ENCODE results near the gene AUTS2.

The AUTS2 gene

DNA sequence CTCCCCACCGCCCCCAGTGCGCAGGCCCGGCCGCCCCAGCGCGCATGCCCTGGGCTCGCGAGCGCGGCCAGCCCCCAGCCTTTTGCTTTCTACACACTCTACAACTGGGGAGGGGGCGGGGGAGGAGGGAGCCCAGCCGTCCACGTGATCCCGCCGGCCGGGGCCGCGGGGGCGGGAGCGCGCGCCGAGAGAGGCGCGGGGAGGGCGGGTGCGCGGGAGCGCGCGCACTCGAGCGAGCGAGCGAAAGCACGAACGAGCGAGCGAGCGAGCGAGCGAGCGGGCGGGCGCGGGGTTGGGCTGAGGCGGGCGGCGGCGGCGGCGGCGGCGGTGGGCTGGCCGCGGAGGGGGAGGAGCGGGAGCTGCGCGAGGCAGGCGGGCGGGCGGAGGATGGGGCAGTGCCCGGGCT is at the start of gene AUTS2:
Gene AUTS2 (plus strand): TSS at position 395 of the 406 bp plus-strand sequence. CDS start 1,179 bp downstream, outside the sequence.
- DNase-seq = peak; percentile 74

DNA sequence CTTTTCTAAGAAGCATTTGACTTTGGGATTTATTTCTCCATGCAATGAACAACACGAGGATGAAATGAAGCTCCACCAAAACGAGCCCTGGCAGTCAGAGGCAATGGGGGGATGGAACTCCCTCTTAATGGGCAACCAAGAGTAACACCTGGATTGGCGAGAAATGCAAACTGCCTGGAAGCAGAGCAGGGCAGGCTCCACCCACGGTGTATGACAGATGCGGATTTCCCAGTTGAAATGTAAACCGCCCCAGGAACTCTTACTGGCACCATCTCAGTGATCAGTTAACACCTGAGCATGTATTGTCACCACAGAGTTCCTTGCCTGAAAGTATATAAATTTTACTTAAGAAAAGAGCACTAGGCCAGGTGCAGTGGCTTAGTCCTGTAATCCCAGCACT is 47.3 kb upstream of the AUTS2 start:
- no peak for DNase-seq

DNA sequence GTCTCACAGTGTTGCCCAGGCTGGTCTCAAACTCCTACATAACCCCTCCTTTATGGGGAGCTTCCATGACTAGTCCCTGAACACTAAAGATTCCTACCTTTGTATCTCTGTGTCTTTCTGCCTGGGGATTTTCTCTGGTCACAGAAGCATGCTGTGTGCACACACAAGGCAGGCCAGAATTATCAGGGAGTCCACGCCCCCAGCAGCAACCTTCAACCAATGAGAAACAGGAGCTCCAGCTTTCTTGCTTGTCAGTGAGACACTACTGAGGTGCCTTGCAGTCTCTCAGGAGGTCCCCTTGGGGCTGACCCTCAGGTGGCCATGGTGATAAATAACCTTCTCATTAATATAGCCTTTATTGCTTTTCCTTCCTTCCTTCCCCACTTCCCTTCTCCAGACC is 45.1 kb upstream of the AUTS2 start:
- no peak for DNase-seq

DNA sequence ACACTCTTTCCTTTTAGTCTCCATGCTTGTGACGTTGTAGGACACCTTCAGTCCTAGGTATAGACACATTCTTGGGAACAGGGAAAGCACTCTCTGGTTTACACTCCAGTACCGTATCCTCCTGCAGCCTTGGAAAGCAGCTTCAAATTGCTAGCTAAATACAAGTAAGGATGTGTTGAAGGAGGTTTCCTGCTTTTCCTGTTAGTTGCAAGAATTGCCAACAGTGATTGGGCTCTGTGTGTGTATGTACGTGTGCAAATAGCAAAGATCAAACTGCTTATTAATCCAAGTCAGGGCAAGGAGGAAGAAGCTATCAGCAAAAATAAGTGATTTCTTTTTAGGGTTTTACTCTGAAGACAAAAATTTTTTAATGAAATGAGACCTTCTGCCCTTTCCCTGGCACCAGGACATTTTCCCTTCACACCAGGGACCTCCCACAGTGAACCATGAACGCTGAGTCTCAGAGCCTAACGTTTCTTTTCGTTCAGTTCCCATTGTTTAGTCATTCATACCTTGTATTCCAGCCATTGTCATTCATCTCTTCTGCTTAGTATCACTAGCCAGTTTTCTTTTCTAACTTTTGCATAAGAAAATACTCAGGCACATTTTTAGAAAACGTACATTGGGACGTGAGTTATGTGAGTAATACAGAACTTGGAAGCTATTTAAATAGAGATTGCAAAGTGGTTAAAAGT is 36.9 kb upstream of the AUTS2 start:
- no peak for DNase-seq

GRCh38 chr7:69564454-69565417 is 33.5 kb upstream of the AUTS2 start:
- no peak for DNase-seq

DNA sequence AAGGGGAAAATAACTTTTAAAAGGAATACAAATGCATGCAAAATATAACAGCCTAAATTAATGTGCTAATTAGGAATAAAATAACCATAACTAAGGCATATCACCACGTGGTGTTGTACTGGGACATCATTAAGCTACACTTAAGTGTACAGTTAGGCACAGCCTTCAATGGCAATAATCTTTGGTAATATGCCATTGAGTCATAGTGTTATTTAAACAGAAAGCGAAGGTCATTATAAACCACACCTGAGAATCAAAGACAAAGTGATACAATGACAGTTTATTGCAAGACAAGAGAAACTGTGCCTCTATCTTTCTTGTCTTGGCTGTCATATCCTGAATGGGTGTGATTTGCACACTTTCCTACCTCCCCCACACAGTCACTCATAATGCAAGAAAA is 30.5 kb upstream of the AUTS2 start:
- DNase-seq = no peak

DNA sequence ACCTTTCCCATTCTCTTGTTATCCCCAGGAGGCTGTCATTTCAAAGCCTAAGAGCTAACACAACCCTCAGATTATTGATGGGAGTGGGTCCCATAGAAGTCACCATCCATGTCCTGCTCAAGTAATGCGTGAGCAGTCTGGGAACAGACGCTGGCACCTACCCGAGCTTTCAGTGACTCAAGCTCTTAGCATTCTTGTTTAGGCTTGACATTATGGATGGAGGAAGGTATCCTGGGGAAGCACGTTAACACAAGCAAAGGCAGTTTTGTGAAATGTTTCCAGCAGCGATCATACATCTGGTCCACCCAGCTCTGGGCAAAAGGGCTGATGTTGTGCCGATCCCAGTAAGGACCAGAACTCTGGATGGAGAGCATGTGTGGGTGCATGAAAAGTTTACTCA is 30.0 kb upstream of the AUTS2 start:
- no peak for DNase-seq

- DNase-seq = no peak
Observed at GRCh38 chr7:69575651-69576050, 22.6 kb upstream of the AUTS2 start.

GRCh38 chr7:69577221-69577620 is 21.1 kb upstream of the AUTS2 start:
- no peak for DNase-seq

DNA sequence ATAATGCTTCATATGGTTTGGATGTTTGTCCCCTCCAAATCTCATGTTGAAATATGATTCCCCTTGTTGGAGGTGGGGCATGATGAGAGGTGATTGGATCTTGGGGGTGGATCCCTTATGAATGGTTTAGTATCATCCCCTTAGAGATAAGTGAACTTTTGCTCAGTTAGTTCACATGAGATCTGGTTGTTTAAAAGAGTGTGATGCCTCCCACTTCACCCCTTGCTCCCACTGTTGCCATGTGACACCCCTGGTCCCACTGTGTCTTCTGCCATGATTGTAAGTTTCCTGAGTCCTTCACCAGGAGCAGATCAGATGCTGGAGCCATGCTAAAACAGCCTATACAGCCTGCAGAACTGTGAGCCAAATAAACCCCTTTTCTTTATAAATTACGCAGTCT is 13.1 kb upstream of the AUTS2 start:
- DNase-seq = no peak

DNA sequence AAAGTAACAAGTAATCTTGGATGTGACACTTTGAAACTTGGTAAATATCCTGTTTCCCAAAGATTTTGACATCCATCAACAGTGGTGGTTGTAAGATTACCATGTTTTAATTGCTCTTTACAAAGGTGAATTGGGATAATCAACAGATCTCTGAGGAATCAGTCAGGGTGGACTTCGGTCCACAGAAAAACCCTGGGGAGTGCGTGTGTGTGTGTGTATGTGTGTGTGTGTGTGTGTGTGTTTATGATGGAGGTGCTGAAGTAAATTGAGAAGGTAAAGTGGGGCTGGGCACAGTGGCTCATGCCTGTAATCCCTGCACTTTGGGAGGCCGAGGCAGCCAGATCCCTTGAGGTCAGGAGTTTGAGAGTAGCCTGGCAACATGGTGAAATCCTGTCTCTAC is 12.0 kb upstream of the AUTS2 start:
- no peak for DNase-seq

DNA sequence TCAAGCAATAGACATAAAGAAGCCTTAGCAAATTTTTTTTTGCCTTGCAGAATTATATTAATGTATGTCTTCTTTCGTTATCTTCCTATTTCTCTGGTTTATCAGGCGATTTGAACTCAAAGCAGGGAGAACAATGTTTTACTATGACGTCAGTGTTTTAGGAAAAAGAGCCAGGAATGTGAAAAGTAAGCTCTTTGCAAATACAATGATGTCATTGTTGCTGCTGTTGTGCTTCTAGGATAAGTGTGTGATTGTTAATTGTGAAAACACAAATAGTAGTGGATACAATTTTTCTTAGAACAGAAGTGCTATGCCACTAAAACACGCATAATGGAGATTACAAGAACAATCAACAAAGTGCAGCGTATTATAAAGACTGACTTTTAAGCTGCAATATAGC is 9.5 kb upstream of the AUTS2 start:
- DNase-seq = no peak

GRCh38 chr7:69591805-69592204 is 6.5 kb upstream of the AUTS2 start:
- no peak for DNase-seq

GRCh38 chr7:69593511-69593910 is 4.8 kb upstream of the AUTS2 start:
- no peak for DNase-seq

DNA sequence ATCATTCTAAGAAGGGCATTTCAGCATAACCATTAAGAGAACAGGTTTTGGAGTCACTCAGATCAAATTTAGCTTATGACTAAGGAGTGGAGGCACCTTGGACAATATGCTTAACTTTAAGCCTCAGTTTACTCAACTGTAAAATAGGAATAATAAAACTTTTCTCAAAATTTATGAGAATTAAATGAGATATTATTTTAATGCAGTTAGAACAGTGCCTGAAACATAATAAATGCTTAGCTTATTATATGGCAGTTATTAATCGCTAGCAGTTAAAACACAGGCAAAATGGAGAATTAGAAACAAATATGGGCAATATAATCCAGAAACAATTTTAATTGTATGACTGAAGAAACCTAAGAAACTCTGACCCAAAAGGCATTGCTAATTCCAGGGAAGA is 2.9 kb upstream of the AUTS2 start:
- DNase-seq = no peak

DNA sequence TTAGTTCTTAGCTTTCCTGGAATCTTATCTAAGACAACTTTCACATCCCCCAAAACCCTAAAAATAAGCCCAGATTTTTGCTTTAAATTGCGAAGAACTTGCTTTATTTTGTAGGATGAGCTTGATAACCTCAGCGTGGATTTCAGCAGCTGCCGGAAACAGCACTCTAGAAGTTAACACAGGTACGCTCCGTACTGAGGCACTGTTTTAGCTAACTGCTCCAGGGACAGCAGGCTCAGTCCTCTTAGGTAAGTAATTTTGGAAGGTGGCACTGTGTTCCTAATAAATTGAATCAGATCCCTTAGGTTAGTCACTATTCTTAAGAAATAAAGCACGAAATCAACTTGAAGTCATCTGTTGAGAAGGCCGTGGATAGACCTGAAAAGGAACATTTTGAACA is 2.2 kb upstream of the AUTS2 start:
- DNase-seq = no peak

GRCh38 chr7:69596723-69597277 is 1.5 kb upstream of the AUTS2 start:
- DNase-seq = no peak

GRCh38 chr7:69597278-69598076 is 798 bp upstream of the AUTS2 start:
- no peak for DNase-seq

DNA sequence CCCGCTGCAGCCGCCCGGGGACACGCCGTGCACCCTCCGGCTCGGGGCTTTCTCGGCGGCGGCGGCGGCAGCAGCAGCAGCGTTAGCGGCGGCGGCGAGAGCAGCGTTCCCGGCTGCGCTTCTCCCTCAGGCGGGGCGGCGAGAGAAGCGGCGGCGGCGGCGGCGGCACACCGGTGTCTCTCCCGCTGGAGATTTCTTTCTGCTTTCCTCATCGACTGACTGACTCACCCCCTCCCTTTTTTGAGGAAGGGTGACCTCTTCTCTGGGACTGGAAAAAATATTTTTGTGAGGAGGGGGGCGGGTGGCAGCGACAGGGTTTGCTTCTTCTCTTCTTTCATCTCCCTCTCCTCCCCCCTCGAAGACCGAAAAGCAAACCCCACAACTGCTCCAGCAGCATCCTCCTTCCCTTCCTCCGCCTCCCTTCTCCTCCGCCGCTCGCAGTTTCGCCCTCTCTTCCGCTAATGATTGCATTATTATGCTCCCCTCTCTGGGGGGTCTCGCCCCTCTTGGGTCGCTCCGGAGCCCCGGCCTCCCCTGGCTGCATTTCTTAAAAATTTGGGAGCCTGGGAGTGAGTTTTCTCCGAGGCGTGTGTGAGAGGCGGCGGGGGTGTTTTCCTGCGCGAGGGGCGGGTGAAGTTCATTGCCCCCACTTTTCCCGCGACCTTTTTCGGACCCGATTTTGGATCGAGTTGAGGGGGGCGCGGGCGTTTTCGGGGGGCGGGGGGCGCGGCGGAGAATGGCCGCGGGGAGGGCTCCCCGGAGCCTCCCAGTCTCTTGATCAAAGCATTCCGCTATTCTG is 411 bp downstream of the AUTS2 start:
- DNase-seq = no peak

DNA sequence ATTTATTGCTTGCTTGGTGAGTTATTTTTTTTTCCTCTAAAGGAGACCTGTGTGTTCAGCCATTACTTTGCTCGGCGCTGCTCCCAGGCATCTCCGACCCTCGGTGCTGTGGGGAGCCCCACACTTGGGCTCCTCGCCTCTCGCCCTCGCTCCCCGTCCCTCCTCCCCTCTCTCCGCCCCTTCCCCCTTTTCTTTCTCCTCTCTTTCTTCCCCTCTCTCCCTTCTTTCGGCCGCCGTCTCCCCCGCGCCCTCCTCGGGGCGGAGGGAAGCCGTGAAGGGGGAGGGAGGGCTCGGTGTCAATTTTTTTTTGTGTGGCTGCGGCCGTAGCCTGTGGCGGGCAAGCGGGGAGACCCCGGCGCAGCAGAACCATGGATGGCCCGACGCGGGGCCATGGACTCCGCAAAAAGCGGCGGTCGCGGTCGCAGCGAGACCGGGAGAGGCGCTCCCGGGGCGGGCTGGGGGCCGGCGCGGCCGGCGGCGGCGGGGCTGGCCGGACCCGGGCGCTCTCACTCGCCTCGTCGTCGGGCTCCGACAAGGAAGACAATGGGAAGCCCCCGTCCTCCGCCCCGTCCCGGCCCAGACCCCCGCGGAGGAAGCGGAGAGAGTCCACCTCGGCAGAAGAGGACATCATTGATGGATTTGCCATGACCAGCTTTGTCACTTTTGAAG is 1.1 kb downstream of the AUTS2 start:
- DNase-seq = no peak

- DNase-seq = no peak
Observed at GRCh38 chr7:69599955-69600709, 1.9 kb downstream of the AUTS2 start.

Measured in activated effector memory CD4-positive, alpha-beta T cell treated with anti-CD3 and anti-CD28 coated beads, Interleukin-2, amount 50 U/mL, for 16 hours (primary cell).